Progenitor cell of endocrine pancreas (in vitro differentiated cells): ENCODE results near the gene SEC16A. TPM values are rescaled to one million over a fixed set of nuclear protein-coding genes. Genes with fewer than 3 reads are reported as not detected.

ENCODE experiments used
- DNase-seq: peaks from one replicate; pipeline ENCODE4 v3.0.0; 2021; ENCODE audit warnings: low spot score; ENCODE audit not compliant: unreplicated experiment
- H3K27ac Mint-ChIP-seq: 2 replicates; pipeline ENCODE4 v1.8.0; 2021; ENCODE audit warnings: mild to moderate bottlenecking, moderate library complexity, mixed read lengths
- H3K27me3 Mint-ChIP-seq: 2 replicates; pipeline ENCODE4 v1.8.0; 2021; ENCODE audit warnings: mixed read lengths
- H3K36me3 Mint-ChIP-seq: 2 replicates; pipeline ENCODE4 v1.8.0; 2022; ENCODE audit warnings: mixed read lengths; ENCODE audit not compliant: insufficient read depth
- H3K4me1 Mint-ChIP-seq: 2 replicates; pipeline ENCODE4 v1.8.0; 2021; ENCODE audit warnings: low read depth, mixed read lengths
- H3K4me3 Mint-ChIP-seq: 2 replicates; pipeline ENCODE4 v1.8.0; 2021; ENCODE audit warnings: low read depth, mild to moderate bottlenecking, moderate library complexity, mixed read lengths
- H3K9me3 Mint-ChIP-seq: 2 replicates; pipeline ENCODE4 v1.8.0; 2021; ENCODE audit warnings: low read depth, mixed read lengths
- CTCF ChIP-seq: fragments of 200-600 bp; sonication (generic); IDR thresholded peaks from one replicate; pipeline ENCODE4 v1.5.0; 2021; ENCODE audit warnings: antibody characterized with exemption, mild to moderate bottlenecking; ENCODE audit not compliant: unreplicated experiment
- total RNA-seq: library from RNA; stranded (reverse); gene quantifications from 2 replicates; pipeline ENCODE4 v1.2.1, GENCODE V29; 2021

SEC16A gene
- total RNA-seq, 1 donor from 2014 or later, result 76.1 TPM

- DNase-seq, result no peak
- H3K4me3 Mint-ChIP-seq, result no peak overlapping the region
- peaks cover 6% of the 10 kb centered on the region for H3K36me3 Mint-ChIP-seq
- no peak for TF ChIP-seq CTCF
- H3K9me3 Mint-ChIP-seq, result no peaks in the 10 kb centered on the region
- H3K27ac Mint-ChIP-seq, result no peak overlapping the region
- H3K27me3 Mint-ChIP-seq, result no peaks in the 10 kb centered on the region
- peaks cover 3% of the 10 kb centered on the region for H3K4me1 Mint-ChIP-seq
These were observed 32.4 kb upstream of the SEC16A start for GRCh38 chr9:136515276-136515675.

GRCh38 chr9:136514022-136514714 lies 31.3 kb upstream of the SEC16A start:
- H3K9me3 Mint-ChIP-seq, result no peaks in the 10 kb centered on the region
- H3K4me3 Mint-ChIP-seq, result no peak overlapping the region

GRCh38 chr9:136513191-136513590 lies 30.4 kb upstream of the SEC16A start:
- Mint-ChIP-seq H3K4me1 (no peaks in the 10 kb centered on the region), H3K27ac (peak overlapping the region; percentile 41), H3K9me3 (no peaks in the 10 kb centered on the region), H3K27me3 (no peaks in the 10 kb centered on the region), H3K36me3 (peaks cover 3% of the 10 kb centered on the region), H3K4me3 (no peak overlapping the region)
- DNase-seq, result no peak
- TF ChIP-seq CTCF, result no peak

More at GRCh38 chr9:136514022-136514714, 31.3 kb upstream of the SEC16A start:
- no peak for TF ChIP-seq CTCF
- DNase-seq, result no peak
- Mint-ChIP-seq H3K27ac (no peak overlapping the region), H3K4me1 (no peaks in the 10 kb centered on the region), H3K36me3 (peaks cover 6% of the 10 kb centered on the region), H3K27me3 (no peaks in the 10 kb centered on the region)

- no peak overlapping the region for H3K4me3 Mint-ChIP-seq
- DNase-seq, result no peak
- no peak overlapping the region for H3K27ac Mint-ChIP-seq
- no peaks in the 10 kb centered on the region for H3K4me1 Mint-ChIP-seq
- no peaks in the 10 kb centered on the region for H3K9me3 Mint-ChIP-seq
- peaks cover 2% of the 10 kb centered on the region for H3K36me3 Mint-ChIP-seq
- H3K27me3 Mint-ChIP-seq, result no peaks in the 10 kb centered on the region
- no peak for TF ChIP-seq CTCF
These were observed 29.8 kb upstream of the SEC16A start for GRCh38 chr9:136512651-136513071.

- H3K4me1 Mint-ChIP-seq, result no peaks in the 10 kb centered on the region
- peaks cover 2% of the 10 kb centered on the region for H3K36me3 Mint-ChIP-seq
- H3K27me3 Mint-ChIP-seq, result no peaks in the 10 kb centered on the region
- H3K4me3 Mint-ChIP-seq, result no peak overlapping the region
- H3K9me3 Mint-ChIP-seq, result no peaks in the 10 kb centered on the region
- TF ChIP-seq CTCF, result no peak
- H3K27ac Mint-ChIP-seq, result no peak overlapping the region
- no peak for DNase-seq
These were observed 29.1 kb upstream of the SEC16A start for GRCh38 chr9:136511670-136512592.
